Ovary (tissue), 9 donors: ENCODE results near the gene CDC34. TPM values are rescaled to one million over a fixed set of nuclear protein-coding genes. Genes with fewer than 3 reads are reported as not detected.

Experiments
- DNase-seq, 5 donors: peaks; one replicate each; pipeline ENCODE4 v3.0.0-alpha.2; 2019 to 2020
- H3K27ac ChIP-seq, 2 donors: fragments of 200-600 bp; one replicate each; pipeline versions ENCODE4 v1.5.1 to v1.8.0; 2019 to 2022
- H3K27me3 ChIP-seq: fragments of 200-600 bp; one replicate; pipeline ENCODE4 v1.8.0; 2022
- H3K36me3 ChIP-seq: fragments of 200-600 bp; sonication (generic); one replicate; pipeline ENCODE4 v1.5.1; 2019
- H3K4me1 ChIP-seq: one replicate; pipeline ENCODE4 v1.8.1; 2013; ENCODE audit warnings: mild to moderate bottlenecking, moderate library complexity; ENCODE audit not compliant: insufficient read depth
- H3K4me3 ChIP-seq: fragments of 200-600 bp; sonication (generic); one replicate; pipeline ENCODE4 v1.5.1; 2017
- H3K9me3 ChIP-seq, 2 donors: fragments of 200-600 bp in 1 of 2; sonication (generic) in 1 of 2; one replicate each; pipeline versions ENCODE4 v1.5.1 to v1.8.1; 2013 to 2019; ENCODE audit warnings: mild to moderate bottlenecking in 1 of 2, moderate library complexity in 1 of 2
- EP300 ChIP-seq: sonication (generic); formaldehyde crosslinking; IDR thresholded peaks from one replicate; pipeline ENCODE4 v1.6.1; 2017; ENCODE audit warnings: antibody characterized with exemption
- POLR2A ChIP-seq: fragments of 450-650 bp; IDR thresholded peaks from one replicate; pipeline ENCODE4 v1.6.1; 2017; ENCODE audit warnings: antibody characterized with exemption, mild to moderate bottlenecking, moderate library complexity
- WGBS, 3 donors: extraction: QIAGEN DNeasy Blood & Tissue Kit in 1 of 3; methylation state at CpG; one replicate each; pipeline versions ENCODE4 v1.1.5 to v1.1.7; 2013 to 2017; 5-methylcytosine and 5-hydroxymethylcytosine counted together
- intact Hi-C, 4 donors: fragments of 100-400 bp; cut with DNase I; formaldehyde crosslinking; loops; one replicate each; pipeline versions ENCODE4 v1.11.0 to v1.15.1; 2022 to 2023
- polyA plus RNA-seq, 2 donors: library from polyadenylated mRNA; stranded (reverse); fragments of 200-250 nt in 1 of 2; fragments of 350-450 nt in 1 of 2; fragmentation: Illumina TruSeq in 1 of 2; extraction: RNeasy Lipid Tissue Mini Kit (QIAGEN cat#74804) in 1 of 2; gene quantifications; one replicate each; pipeline ENCODE4 v1.2.3, GENCODE V29; 2013 to 2014
- total RNA-seq, 7 donors: library from RNA; depleted of rRNA in 2 of 7; stranded (reverse); fragments of >200 nt in 2 of 7; fragmentation: NEBNext Ultra II Directional in 3 of 7; extraction: Animal tissue kit (Norgen Biotek cat#: 25700) in 3 of 7; gene quantifications; one replicate each; pipeline versions ENCODE4 v1.1.0 to v1.2.4, GENCODE V29; 2016 to 2023
- TF ChIP-seq, protein P1 (sequence below), 3 donors: fragments of 450-650 bp in 2 of 3; fragments of 200-600 bp in 1 of 3; IDR thresholded peaks; one replicate each; pipeline versions ENCODE4 v1.5.1 to v1.8.0; 2016 to 2022; ENCODE audit warnings: antibody characterized with exemption in 3 of 3, mild to moderate bottlenecking in 1 of 3
- donor health status: DM: no; HTN: no; CAD: no; lungs with moderate emphysema.
- donor health status: DM: no; HTN: no; CAD: no.
- donor health status: Bipolar disorder and iron deficiency.
- donor health status: DM: yes; HTN: yes; CAD: no.
- donor health status: DM: no; HTN: no; CAD: no.
- donor health status: DM: yes; HTN: yes; CAD: no.

The CDC34 gene
- total and polyA plus RNA-seq, 9 donors = 13.2 to 78.9 (median 56.1) TPM

DNA sequence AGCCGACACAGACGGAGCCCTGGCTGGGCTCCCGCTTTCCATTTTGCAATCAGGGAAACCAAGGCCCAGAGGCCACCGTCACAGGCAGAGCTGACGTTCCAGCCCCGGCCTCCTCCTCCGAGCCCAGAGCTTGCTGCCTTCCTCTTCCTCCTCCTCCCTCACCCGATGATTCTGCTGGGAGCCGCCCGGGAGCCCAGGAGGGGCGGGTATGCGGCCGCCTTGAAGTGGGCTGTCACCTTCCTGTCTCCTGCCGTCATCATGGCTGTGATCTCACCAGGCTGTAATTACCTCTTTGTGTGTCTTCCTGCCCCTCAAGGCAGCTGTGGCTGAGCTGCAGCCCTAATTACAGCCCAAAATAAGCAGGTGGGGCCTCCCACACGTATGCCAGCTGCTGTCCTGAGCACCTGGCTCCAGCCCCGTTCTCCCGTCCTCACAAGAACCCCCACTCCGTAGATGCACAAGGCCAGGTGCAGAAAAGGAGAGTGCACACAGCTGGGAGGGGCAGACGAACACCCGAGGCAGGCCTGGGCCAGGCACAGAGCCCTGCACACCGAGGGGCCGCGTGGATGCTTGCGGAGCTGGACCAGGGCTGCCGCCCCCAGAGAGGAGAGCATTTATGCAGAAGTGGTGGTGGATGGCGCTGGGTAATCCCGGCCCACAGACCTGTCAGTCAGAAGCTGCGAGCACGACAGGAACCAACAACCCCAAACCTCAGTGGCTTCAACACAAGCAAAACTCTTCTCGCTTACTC lies 20.3 kb upstream of the CDC34 start:
- no peak overlapping the region for H3K4me3 ChIP-seq
- no peaks in the 10 kb centered on the region for H3K9me3 ChIP-seq
- no peaks in the 10 kb centered on the region for H3K27me3 ChIP-seq
- H3K27ac ChIP-seq = no peak overlapping the region
- 68 to 73% (median 72%) methylated on average over 30 of the region's 30 CpGs for WGBS, 3 donors
- intact Hi-C loops = no loop called here
- peaks cover 6% of the 10 kb centered on the region for H3K4me1 ChIP-seq
- no peaks in the 10 kb centered on the region for H3K36me3 ChIP-seq
- DNase-seq = no peak
- TF ChIP-seq EP300 (no peak), POLR2A (no peak)
- TF ChIP-seq, protein P1, sequence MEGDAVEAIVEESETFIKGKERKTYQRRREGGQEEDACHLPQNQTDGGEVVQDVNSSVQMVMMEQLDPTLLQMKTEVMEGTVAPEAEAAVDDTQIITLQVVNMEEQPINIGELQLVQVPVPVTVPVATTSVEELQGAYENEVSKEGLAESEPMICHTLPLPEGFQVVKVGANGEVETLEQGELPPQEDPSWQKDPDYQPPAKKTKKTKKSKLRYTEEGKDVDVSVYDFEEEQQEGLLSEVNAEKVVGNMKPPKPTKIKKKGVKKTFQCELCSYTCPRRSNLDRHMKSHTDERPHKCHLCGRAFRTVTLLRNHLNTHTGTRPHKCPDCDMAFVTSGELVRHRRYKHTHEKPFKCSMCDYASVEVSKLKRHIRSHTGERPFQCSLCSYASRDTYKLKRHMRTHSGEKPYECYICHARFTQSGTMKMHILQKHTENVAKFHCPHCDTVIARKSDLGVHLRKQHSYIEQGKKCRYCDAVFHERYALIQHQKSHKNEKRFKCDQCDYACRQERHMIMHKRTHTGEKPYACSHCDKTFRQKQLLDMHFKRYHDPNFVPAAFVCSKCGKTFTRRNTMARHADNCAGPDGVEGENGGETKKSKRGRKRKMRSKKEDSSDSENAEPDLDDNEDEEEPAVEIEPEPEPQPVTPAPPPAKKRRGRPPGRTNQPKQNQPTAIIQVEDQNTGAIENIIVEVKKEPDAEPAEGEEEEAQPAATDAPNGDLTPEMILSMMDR (IDR thresholded peaks at IDR 0.05) = no peak

DNA sequence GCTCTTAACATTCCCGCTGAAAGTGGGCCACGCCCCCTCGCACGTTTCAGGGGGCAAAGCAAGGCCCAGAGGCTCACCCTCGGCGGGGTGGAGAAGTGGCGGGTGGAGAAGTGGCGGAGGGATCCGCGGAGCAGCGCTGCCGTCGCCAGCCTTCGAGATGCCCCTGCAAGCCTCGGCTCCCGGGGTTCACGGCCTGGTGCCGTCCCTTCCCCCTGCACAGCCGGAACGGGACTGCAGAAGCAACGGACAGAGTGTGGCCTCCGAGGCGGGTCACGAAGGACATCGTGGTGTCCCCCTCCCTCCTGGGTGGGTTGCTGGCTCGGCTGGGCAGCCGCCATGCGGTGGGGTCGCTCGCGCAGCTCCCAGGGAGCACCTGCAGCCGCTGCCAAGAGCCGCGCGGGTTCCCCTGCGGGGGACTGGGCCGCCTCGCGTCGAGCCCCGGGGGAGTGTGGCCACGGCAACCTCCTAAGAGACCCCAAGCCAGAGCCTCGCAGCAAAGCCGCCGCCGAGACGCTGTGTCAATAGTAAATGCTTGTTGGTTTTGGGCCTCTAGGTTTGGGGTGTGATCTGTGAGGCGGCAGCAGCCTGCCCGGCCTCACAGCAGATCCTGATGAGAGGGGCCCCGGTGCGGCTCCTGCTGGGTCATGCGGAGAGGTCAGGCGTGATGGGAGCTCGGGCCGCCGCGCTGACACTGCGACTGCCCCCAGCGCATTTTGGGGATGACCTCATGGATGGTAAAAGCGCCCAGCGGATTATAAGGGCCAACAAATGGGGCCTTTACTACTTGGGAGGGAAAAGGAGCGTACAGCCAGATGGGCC lies 18.8 kb upstream of the CDC34 start:
- Histone ChIP-seq H3K4me1 (peaks cover 6% of the 10 kb centered on the region), H3K36me3 (no peaks in the 10 kb centered on the region), H3K4me3 (no peak overlapping the region), H3K27me3 (no peaks in the 10 kb centered on the region), H3K9me3 (no peaks in the 10 kb centered on the region), H3K27ac (no peak overlapping the region)
- TF ChIP-seq, protein P1 (IDR thresholded peaks at IDR 0.05) = no peak
- TF ChIP-seq POLR2A (no peak), EP300 (no peak)
- WGBS, 3 donors = 45 to 52% (median 48%) methylated on average over 52 to 62 of the region's 62 CpGs
- intact Hi-C loops = no loop called here
- peak in 1 of 5 donors; percentile 34 for DNase-seq

DNA sequence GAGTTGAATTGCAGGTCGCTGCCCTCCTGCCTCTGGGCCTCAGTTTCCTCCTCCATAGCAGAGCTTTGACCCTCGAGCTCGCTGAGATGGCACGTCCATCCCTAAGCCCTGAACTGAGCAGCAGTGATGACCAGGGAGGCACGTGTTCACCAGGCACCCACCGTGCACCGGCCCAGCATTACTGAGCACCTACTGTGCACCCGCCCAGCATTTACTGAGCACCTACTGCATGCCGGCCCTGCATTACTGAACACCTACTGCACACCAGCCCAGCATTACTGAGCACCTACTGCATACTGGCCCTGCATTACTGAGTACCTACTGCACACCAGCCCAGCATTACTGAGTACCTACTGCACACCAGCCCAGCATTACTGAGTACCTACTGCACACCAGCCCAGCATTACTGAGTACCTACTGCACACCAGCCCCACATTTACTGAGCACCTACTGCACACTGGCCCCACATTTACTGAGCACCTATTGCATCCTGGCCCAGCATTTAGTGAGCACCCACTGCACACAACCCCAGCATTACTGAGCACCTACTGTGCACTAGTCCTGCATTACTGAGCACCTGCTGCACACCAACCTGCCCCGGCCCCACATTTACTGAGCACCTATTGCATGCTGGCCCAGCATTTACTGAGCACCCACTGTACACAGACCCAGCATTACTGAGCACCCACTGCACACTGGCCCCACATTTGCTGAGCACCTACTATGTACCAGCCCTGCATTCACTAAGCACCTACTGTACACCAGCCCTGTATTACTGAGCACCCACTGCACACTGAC lies 18.0 kb upstream of the CDC34 start:
- H3K9me3 ChIP-seq = no peaks in the 10 kb centered on the region
- H3K4me1 ChIP-seq = no peaks in the 10 kb centered on the region
- WGBS, 3 donors = 81 to 83% (median 82%) methylated on average over 10 of the region's 10 CpGs
- H3K4me3 ChIP-seq = no peak overlapping the region
- no peak for DNase-seq
- H3K27me3 ChIP-seq = no peaks in the 10 kb centered on the region
- TF ChIP-seq EP300 (no peak), POLR2A (no peak)
- TF ChIP-seq, protein P1 (IDR thresholded peaks at IDR 0.05) = no peak
- H3K27ac ChIP-seq = no peak overlapping the region
- H3K36me3 ChIP-seq = no peaks in the 10 kb centered on the region
- intact Hi-C loops = no loop called here

DNA sequence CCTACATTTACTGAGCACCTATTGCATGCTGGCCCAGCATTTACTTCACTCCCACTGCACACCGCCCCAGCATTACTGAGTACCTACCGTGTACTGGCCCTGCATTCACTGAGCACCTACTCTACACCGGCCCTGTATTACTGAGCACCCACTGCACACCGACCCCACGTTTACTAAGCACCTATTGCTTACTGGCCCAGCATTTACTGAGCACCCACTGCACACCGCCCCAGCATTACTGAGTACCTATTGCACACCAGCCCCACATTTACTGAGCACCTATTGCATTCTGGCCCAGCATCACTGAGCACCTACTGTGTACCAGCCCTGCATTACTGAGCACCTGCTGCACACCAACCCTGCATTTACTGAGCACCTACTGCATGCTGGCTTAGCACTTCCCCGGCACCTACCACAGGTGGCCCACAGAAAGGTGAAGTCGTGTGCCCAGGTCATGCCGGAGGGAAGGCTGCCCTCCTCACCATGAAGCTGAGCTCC lies 17.3 kb upstream of the CDC34 start:
- no peaks in the 10 kb centered on the region for H3K4me1 ChIP-seq
- H3K9me3 ChIP-seq = no peaks in the 10 kb centered on the region
- TF ChIP-seq POLR2A (no peak), EP300 (no peak)
- TF ChIP-seq, protein P1 (IDR thresholded peaks at IDR 0.05) = no peak
- no peak overlapping the region for H3K4me3 ChIP-seq
- H3K36me3 ChIP-seq = no peaks in the 10 kb centered on the region
- no peak overlapping the region for H3K27ac ChIP-seq
- H3K27me3 ChIP-seq = no peaks in the 10 kb centered on the region
- intact Hi-C loops = no loop called here
- DNase-seq = no peak
- WGBS, 3 donors = 93 to 96% (median 94%) methylated on average over 9 of the region's 9 CpGs
